Skeletal muscle satellite cell (primary cell): ENCODE results near the gene TSPAN33.

Experiments used
- H3K27me3 ChIP-seq: 2 replicates; pipeline ENCODE4 v1.7.0; 2013; ENCODE audit warnings: low read length; ENCODE audit not compliant: control insufficient read depth, insufficient read depth
- H3K36me3 ChIP-seq: 2 replicates; pipeline ENCODE4 v1.7.0; 2013; ENCODE audit warnings: mild to moderate bottlenecking, control low read depth, low read length; ENCODE audit not compliant: insufficient read depth
- H3K4me1 ChIP-seq: 2 replicates; pipeline ENCODE4 v1.7.0; 2013; ENCODE audit warnings: low read length; ENCODE audit not compliant: control insufficient read depth, insufficient read depth
- H3K4me2 ChIP-seq: 2 replicates; pipeline ENCODE4 v1.7.0; 2013; ENCODE audit warnings: mild to moderate bottlenecking, low read length
- H3K4me3 ChIP-seq: 2 replicates; pipeline ENCODE4 v1.7.0; 2013; ENCODE audit warnings: low read length
- H3K9ac ChIP-seq: 2 replicates; pipeline ENCODE4 v1.7.0; 2013; ENCODE audit warnings: mild to moderate bottlenecking, low read depth, low read length, moderate library complexity
- H3K9me3 ChIP-seq: replicated peaks from 2 replicates; pipeline ENCODE4 v1.7.0; 2013; ENCODE audit warnings: mild to moderate bottlenecking, control low read depth, low read length

TSPAN33 gene

DNA sequence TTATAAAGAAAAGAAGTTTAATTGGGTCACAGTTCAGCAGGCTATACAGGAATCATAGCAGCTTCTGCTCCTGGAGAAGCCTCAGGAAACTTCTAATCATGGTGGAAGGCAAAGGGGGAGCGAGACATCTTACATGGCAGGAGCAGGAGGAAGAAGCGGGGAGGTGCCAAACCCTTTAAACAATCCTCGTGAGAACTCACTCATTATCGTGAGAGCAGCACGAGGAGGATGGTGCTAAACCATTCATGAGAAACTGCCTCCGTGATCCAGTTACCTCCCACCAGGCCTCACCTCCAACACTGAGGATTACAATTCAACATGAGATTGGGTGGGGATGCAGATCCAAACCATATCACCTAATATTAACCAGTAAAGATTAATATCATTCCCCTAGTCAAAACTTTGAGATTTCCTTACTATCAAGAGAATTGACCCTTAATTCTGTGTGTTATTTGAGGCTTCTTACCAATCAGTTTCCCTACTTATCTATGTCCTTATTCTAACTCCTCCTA, 42.3 kb downstream of the TSPAN33 start:
- no peak overlapping the region for H3K4me3 ChIP-seq
- H3K27me3 ChIP-seq, result peaks cover 34% of the 10 kb centered on the region
- no peaks in the 10 kb centered on the region for H3K9me3 ChIP-seq
- no peaks in the 10 kb centered on the region for H3K36me3 ChIP-seq
- no peak overlapping the region for H3K9ac ChIP-seq
- H3K4me2 ChIP-seq, result no peak overlapping the region
- H3K4me1 ChIP-seq, result peaks cover 10% of the 10 kb centered on the region

GRCh38 chr7:129187681-129188371, 43.3 kb downstream of the TSPAN33 start:
- H3K4me3 ChIP-seq, result peak overlapping the region; percentile 77
- peak overlapping the region; percentile 86 for H3K4me2 ChIP-seq
- H3K9me3 ChIP-seq, result no peaks in the 10 kb centered on the region
- H3K9ac ChIP-seq, result peak overlapping the region; percentile 68
- peaks cover 10% of the 10 kb centered on the region for H3K4me1 ChIP-seq
- peaks cover 34% of the 10 kb centered on the region for H3K27me3 ChIP-seq
- no peaks in the 10 kb centered on the region for H3K36me3 ChIP-seq

DNA sequence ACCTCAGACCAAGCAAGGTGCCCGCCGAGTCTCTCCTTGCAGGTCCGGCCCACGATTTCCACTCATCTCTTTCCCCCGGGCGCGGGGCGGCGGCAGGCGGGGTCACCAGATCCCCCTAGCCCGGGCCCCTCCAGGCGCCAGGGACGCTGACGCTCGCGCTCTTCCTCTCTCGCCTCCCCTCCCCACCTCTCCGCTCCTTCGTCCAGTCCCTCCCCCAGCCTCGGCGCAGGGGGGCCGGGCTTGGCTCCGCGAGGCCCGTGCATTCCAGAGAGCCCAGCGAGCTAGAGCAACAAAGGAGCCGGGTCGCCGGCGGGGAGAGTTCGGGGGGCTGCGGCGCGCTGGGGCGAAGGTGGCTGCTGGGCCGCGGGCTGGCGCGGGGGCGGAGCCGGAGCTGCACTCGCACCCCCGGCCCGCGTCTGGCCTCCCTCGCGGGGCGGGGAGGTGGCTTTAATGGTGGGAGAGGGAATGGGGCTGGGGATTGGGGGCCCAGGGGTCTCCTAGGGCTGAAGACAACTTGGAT, 43.9 kb downstream of the TSPAN33 start, which contains the start of gene SMO:
TSS of gene SMO (plus strand) at position 262 of the 520 bp plus-strand sequence. CDS start 519 bp downstream, outside the sequence.
- peak within 1 kb of the TSS; percentile 86 for H3K4me2 ChIP-seq
- H3K4me3 ChIP-seq, result peak within 1 kb of the TSS; percentile 77
- no peaks in the 10 kb centered on the region for H3K36me3 ChIP-seq
- no peaks in the 10 kb centered on the region for H3K9me3 ChIP-seq
- peaks cover 34% of the 10 kb centered on the region for H3K27me3 ChIP-seq
- H3K4me1 ChIP-seq, result peaks cover 10% of the 10 kb centered on the region
- H3K9ac ChIP-seq, result peak within 1 kb of the TSS; percentile 68

DNA sequence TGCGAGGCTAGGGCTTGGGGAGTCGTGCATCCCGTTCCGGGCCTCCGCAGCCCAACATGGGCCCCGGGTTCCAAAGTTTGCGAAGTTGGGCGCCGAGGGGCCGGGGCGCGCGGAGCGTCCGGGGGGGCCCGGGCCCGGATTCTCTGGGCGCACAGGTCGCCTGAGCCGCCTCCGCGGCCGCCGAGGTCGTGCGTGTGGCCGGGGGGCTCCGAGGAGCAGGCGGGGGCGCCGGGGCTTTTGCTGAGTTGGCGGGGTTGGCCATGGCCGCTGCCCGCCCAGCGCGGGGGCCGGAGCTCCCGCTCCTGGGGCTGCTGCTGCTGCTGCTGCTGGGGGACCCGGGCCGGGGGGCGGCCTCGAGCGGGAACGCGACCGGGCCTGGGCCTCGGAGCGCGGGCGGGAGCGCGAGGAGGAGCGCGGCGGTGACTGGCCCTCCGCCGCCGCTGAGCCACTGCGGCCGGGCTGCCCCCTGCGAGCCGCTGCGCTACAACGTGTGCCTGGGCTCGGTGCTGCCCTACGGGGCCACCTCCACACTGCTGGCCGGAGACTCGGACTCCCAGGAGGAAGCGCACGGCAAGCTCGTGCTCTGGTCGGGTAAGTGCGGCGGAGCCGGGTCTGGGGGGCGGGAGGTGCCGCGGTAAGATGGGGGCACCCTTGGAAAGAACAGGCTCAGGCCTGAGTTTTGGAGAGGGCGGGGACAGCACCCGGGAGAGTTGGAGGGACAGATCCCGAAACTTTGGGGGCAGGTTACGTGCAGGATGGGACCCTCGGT, 44.6 kb downstream of the TSPAN33 start:
- Histone ChIP-seq H3K9me3 (no peaks in the 10 kb centered on the region), H3K36me3 (no peaks in the 10 kb centered on the region), H3K27me3 (peaks cover 34% of the 10 kb centered on the region), H3K4me1 (peaks cover 10% of the 10 kb centered on the region), H3K4me3 (peak overlapping the region; percentile 77), H3K9ac (peak overlapping the region; percentile 68), H3K4me2 (peak overlapping the region; percentile 86)

GRCh38 chr7:129189661-129190310, 45.3 kb downstream of the TSPAN33 start:
- Histone ChIP-seq H3K27me3 (peaks cover 34% of the 10 kb centered on the region), H3K4me1 (peaks cover 10% of the 10 kb centered on the region), H3K4me3 (peak overlapping the region; percentile 77), H3K9ac (peak overlapping the region; percentile 68), H3K4me2 (peak overlapping the region; percentile 86), H3K9me3 (no peaks in the 10 kb centered on the region), H3K36me3 (no peaks in the 10 kb centered on the region)

GRCh38 chr7:129191272-129191671, 46.8 kb downstream of the TSPAN33 start:
- Histone ChIP-seq H3K36me3 (no peaks in the 10 kb centered on the region), H3K9ac (no peak overlapping the region), H3K9me3 (no peaks in the 10 kb centered on the region), H3K4me3 (no peak overlapping the region), H3K4me1 (peaks cover 10% of the 10 kb centered on the region), H3K27me3 (peaks cover 27% of the 10 kb centered on the region), H3K4me2 (no peak overlapping the region)

- Histone ChIP-seq H3K4me1 (peaks cover 10% of the 10 kb centered on the region), H3K4me2 (no peak overlapping the region), H3K36me3 (no peaks in the 10 kb centered on the region), H3K4me3 (no peak overlapping the region), H3K9me3 (no peaks in the 10 kb centered on the region), H3K27me3 (peaks cover 9% of the 10 kb centered on the region), H3K9ac (no peak overlapping the region)
Measured at GRCh38 chr7:129193892-129194291, 49.4 kb downstream of the TSPAN33 start.

- no peaks in the 10 kb centered on the region for H3K27me3 ChIP-seq
- no peak overlapping the region for H3K4me3 ChIP-seq
- no peaks in the 10 kb centered on the region for H3K36me3 ChIP-seq
Measured at GRCh38 chr7:129197771-129198170, 53.3 kb downstream of the TSPAN33 start.

GRCh38 chr7:129199406-129199805, 54.9 kb downstream of the TSPAN33 start:
- H3K36me3 ChIP-seq, result no peaks in the 10 kb centered on the region
- H3K27me3 ChIP-seq, result no peaks in the 10 kb centered on the region
- H3K9me3 ChIP-seq, result no peaks in the 10 kb centered on the region
- H3K4me3 ChIP-seq, result no peak overlapping the region
- no peaks in the 10 kb centered on the region for H3K4me1 ChIP-seq
- no peak overlapping the region for H3K9ac ChIP-seq
- no peak overlapping the region for H3K4me2 ChIP-seq

More at GRCh38 chr7:129197771-129198170, 53.3 kb downstream of the TSPAN33 start:
- H3K4me2 ChIP-seq, result no peak overlapping the region
- H3K4me1 ChIP-seq, result no peaks in the 10 kb centered on the region
- no peak overlapping the region for H3K9ac ChIP-seq
- H3K9me3 ChIP-seq, result no peaks in the 10 kb centered on the region

DNA sequence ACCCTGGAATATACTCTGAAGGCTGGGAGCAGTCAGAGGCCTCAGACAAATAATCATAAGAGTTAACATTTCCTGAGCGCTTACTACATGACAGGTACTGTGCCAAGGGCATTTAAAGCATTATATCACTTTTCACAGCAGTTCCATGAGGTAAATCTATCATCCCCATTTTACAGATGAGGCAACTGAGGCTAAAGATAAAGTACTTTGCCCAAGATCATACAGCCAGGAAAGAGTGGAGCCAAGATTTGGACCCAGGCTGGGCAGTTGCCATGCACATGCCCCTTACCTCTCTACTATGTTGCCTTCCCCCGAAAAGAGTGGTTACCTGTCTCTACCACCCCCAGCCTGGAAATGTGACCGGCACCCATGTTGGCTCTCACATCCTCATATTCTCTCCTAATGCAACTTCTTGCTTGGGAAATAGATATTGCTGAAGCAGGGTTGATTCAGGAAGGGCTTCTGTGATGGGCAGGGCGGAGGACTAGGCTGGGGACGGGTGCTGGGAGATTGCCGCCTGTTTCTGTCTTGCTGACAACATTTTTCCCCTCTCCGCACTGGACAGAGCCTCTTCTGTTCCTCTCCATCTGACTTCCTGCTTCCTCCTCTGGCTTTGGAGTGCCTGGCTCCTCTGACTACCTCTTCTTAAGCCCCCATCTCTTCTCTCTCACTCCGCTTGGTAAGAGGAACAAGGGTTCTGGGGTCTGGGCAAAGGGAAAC, 57.7 kb downstream of the TSPAN33 start:
- Histone ChIP-seq H3K4me3 (no peak overlapping the region), H3K9ac (no peak overlapping the region), H3K27me3 (no peaks in the 10 kb centered on the region), H3K9me3 (no peaks in the 10 kb centered on the region), H3K4me1 (no peaks in the 10 kb centered on the region), H3K36me3 (no peaks in the 10 kb centered on the region), H3K4me2 (no peak overlapping the region)
